NCI-H1694 treated with DMSO at 0.1 percent for 48 hours (cell line): ENCODE data around the gene CBLL2.
A peak's percentile ranks its signal among the peaks of the same experiment; 100 is the strongest.
"Not testable (repeated sequence)": the region's sequence is repeated elsewhere in the genome, so short reads cannot be mapped to it uniquely, and the experiment has no call there.

Source experiments
- DNase-seq: peaks from one replicate; lab custom pipeline; 2025; lab: John Stamatoyannopoulos, UW

Gene CBLL2

GRCh38 chrX:22272613-22273012, at the start of gene CBLL2:
TSS of gene CBLL2 (plus strand) at chrX:22272913. CDS start at chrX:22272992, 79 bp downstream.
- no peak for DNase-seq

- DNase-seq, result no peak
These were observed 38.3 kb upstream of the CBLL2 start for GRCh38 chrX:22234380-22234779.

- no peak for DNase-seq
These were observed 35.2 kb upstream of the CBLL2 start for GRCh38 chrX:22237479-22237878.

GRCh38 chrX:22246620-22247019, 26.1 kb upstream of the CBLL2 start:
- DNase-seq, result no peak

- DNase-seq, result no peak
These were observed 25.5 kb upstream of the CBLL2 start for GRCh38 chrX:22247169-22247568.

GRCh38 chrX:22248401-22248800, 24.3 kb upstream of the CBLL2 start:
- no peak for DNase-seq

GRCh38 chrX:22249371-22249770, 23.3 kb upstream of the CBLL2 start:
- no peak for DNase-seq

GRCh38 chrX:22268706-22269105, 4.0 kb upstream of the CBLL2 start:
- DNase-seq, result no peak

GRCh38 chrX:22273714-22274317, 1.1 kb downstream of the CBLL2 start:
- DNase-seq, result no peak

- DNase-seq, result no peak
These were observed 4.1 kb downstream of the CBLL2 start for GRCh38 chrX:22276781-22277180.

GRCh38 chrX:22278375-22278774, 5.7 kb downstream of the CBLL2 start:
- DNase-seq, result no peak

- DNase-seq, result not testable (repeated sequence)
These were observed 16.5 kb downstream of the CBLL2 start for GRCh38 chrX:22289209-22289608.

- no peak for DNase-seq
These were observed 24.2 kb downstream of the CBLL2 start for GRCh38 chrX:22296871-22297270.

GRCh38 chrX:22300130-22300529, 27.4 kb downstream of the CBLL2 start:
- peak; percentile 22 for DNase-seq

- no peak for DNase-seq
These were observed 38.1 kb downstream of the CBLL2 start for GRCh38 chrX:22310779-22311178.

- no peak for DNase-seq
These were observed 41.1 kb downstream of the CBLL2 start for GRCh38 chrX:22313766-22314165.

GRCh38 chrX:22314211-22314610, 41.5 kb downstream of the CBLL2 start:
- DNase-seq, result no peak

- no peak for DNase-seq
These were observed 42.0 kb downstream of the CBLL2 start for GRCh38 chrX:22314692-22315091.

- DNase-seq, result no peak
These were observed 42.4 kb downstream of the CBLL2 start for GRCh38 chrX:22315151-22315550.

GRCh38 chrX:22320236-22320873, 47.6 kb downstream of the CBLL2 start:
- DNase-seq, result no peak

- no peak for DNase-seq
These were observed 50.8 kb downstream of the CBLL2 start for GRCh38 chrX:22323541-22323940.
